Activated CD4-positive, alpha-beta T cell treated with anti-CD3 and anti-CD28 coated beads for 36 hours (primary cell): Measurements from ENCODE around the gene CCDC180. TPM values are rescaled to one million over a fixed set of nuclear protein-coding genes. Genes with fewer than 3 reads are reported as not detected.
"Not testable (repeated sequence)": the region's sequence is repeated elsewhere in the genome, so short reads cannot be mapped to it uniquely, and the experiment has no call there.

ENCODE experiments used
- ATAC-seq: fragments of 200-7000 bp; cut with Tn5 transposase; one replicate; pipeline ENCODE4 v1.10.0; 2021; ENCODE audit warnings: mild to moderate bottlenecking, moderate library complexity
- CTCF ChIA-PET: fragments of 350-600 bp; sonication (Branson Sonifier 250); formaldehyde crosslinking; loops from one replicate; lab custom pipeline; 2021; ENCODE audit warnings: antibody characterized with exemption; lab: Charles Lee
- POLR2A ChIA-PET: fragments of 350-600 bp; sonication (Branson Sonifier 250); formaldehyde crosslinking; loops from one replicate; lab custom pipeline; 2021; ENCODE audit warnings: antibody characterized with exemption, inconsistent platforms; lab: Charles Lee
- DNase-seq: peaks from one replicate; pipeline ENCODE4 v3.0.0-alpha.2; 2020
- H3K27ac Mint-ChIP-seq: one replicate; pipeline ENCODE4 v1.8.0; 2021; ENCODE audit warnings: mixed read lengths
- H3K27me3 Mint-ChIP-seq: one replicate; pipeline ENCODE4 v1.8.0; 2021; ENCODE audit warnings: mixed read lengths
- H3K36me3 Mint-ChIP-seq: one replicate; pipeline ENCODE4 v1.8.0; 2021; ENCODE audit warnings: low read depth, mixed read lengths
- H3K4me1 Mint-ChIP-seq: one replicate; pipeline ENCODE4 v1.8.0; 2021; ENCODE audit warnings: mixed read lengths
- H3K4me3 Mint-ChIP-seq: one replicate; pipeline ENCODE4 v1.8.0; 2021; ENCODE audit warnings: mild to moderate bottlenecking, moderate library complexity, mixed read lengths
- H3K9me3 Mint-ChIP-seq: one replicate; pipeline ENCODE4 v1.8.0; 2021; ENCODE audit warnings: low read depth, mixed read lengths
- intact Hi-C, 2 experiments: fragments of 100-400 bp; cut with DNase I in 1 of 2; cut with micrococcal nuclease in 1 of 2; formaldehyde crosslinking; loops; one replicate each; pipeline versions ENCODE4 v1.14.2 to v1.15.1; 2022 to 2024; cut with DNase I, micrococcal nuclease
- total RNA-seq, 2 experiments: library from RNA; stranded (reverse); gene quantifications; one replicate each; pipeline ENCODE4 v1.2.3, GENCODE V29; 2021

The CCDC180 gene
- total RNA-seq: 1 to 10 TPM in 1 of 2 experiments, under 1 TPM in 1; 0.90 to 1.3 TPM

GRCh38 chr9:97307500-97308163 is at the start of gene CCDC180:
CCDC180 (plus strand) TSS chr9:97307659; CDS start chr9:97308064, 405 bp downstream.
- POLR2A ChIA-PET: no interaction called here
- CTCF ChIA-PET: no interaction called here
- intact Hi-C loops: no loop called here
- Mint-ChIP-seq H3K4me1 (no peaks in the 10 kb centered on the region), H3K27me3 (peaks cover 11% of the 10 kb centered on the region), H3K9me3 (peaks cover 2% of the 10 kb centered on the region), H3K4me3 (no peak within 1 kb of the TSS), H3K27ac (no peak within 1 kb of the TSS), H3K36me3 (no peaks in the 10 kb centered on the region)
- no peak for ATAC-seq
- no peak for DNase-seq

- H3K4me1 Mint-ChIP-seq, ATAC-seq, POLR2A ChIA-PET, H3K27me3 Mint-ChIP-seq, H3K4me3 Mint-ChIP-seq, H3K27ac Mint-ChIP-seq, H3K9me3 Mint-ChIP-seq, CTCF ChIA-PET, intact Hi-C loops, H3K36me3 Mint-ChIP-seq, DNase-seq: not testable (repeated sequence)
Observed at GRCh38 chr9:97259834-97260514, 47.5 kb upstream of the CCDC180 start.

DNA sequence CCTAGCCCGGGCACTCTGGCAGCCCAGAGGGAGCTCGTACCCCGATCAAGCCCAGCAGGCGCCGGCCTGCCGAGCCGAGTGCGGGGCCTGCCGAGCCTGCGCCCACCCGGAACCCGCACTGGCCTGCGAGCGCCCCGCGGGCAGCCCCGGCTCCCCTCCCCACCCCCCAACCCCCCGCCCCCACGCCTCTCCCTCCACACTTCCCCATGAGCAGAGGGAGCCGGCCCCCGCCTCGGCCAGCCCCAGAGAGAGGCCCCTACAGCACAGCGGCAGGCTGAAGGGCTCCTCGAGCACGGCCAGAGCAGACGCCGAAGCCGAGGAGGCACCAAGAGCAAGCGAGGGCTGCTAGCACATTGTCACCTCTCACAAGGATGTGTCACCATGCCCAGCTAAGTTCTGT is 36.2 kb upstream of the CCDC180 start:
- Mint-ChIP-seq H3K4me1 (no peaks in the 10 kb centered on the region), H3K27ac (no peak overlapping the region), H3K9me3 (no peaks in the 10 kb centered on the region), H3K27me3 (no peaks in the 10 kb centered on the region), H3K4me3 (no peak overlapping the region), H3K36me3 (peaks cover 1% of the 10 kb centered on the region)
- ChIA-PET POLR2A (no interaction called here), CTCF (no interaction called here)
- intact Hi-C loops: no loop called here
- DNase-seq: no peak
- no peak for ATAC-seq

DNA sequence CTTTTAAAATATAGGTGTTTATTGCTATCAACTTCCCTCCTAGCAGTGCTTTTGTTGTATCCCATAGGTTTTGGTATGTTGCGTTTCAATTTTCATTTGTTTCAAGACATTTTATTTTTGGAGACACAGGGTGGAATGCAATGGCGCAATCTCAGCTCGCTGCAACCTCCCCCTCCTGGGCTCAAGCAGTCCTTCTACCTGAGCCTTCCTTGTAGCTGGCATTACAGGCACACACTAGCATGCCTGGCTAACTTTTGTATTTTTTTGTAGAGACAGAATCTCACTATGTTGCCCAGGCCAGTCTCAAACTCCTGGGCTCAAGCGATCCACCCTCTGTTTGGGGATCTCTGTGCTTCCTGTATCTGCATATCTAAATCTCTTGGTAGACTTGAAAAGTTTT is 35.4 kb upstream of the CCDC180 start:
- Mint-ChIP-seq H3K9me3 (no peaks in the 10 kb centered on the region), H3K4me1 (no peaks in the 10 kb centered on the region), H3K4me3 (no peak overlapping the region), H3K27me3 (no peaks in the 10 kb centered on the region), H3K36me3 (peaks cover 1% of the 10 kb centered on the region), H3K27ac (no peak overlapping the region)
- CTCF ChIA-PET: no interaction called here
- no peak for DNase-seq
- POLR2A ChIA-PET: no interaction called here
- intact Hi-C loops: no loop called here
- ATAC-seq: no peak

GRCh38 chr9:97276310-97276852 is 31.1 kb upstream of the CCDC180 start:
- intact Hi-C loops: no loop called here
- peaks cover 20% of the 10 kb centered on the region for H3K36me3 Mint-ChIP-seq
- DNase-seq: no peak
- no peaks in the 10 kb centered on the region for H3K9me3 Mint-ChIP-seq
- ATAC-seq: no peak
- H3K4me3 Mint-ChIP-seq: no peak overlapping the region
- POLR2A ChIA-PET: no interaction called here
- no peak overlapping the region for H3K27ac Mint-ChIP-seq
- no peaks in the 10 kb centered on the region for H3K27me3 Mint-ChIP-seq
- no peaks in the 10 kb centered on the region for H3K4me1 Mint-ChIP-seq
- CTCF ChIA-PET: no interaction called here

GRCh38 chr9:97277953-97278352 is 29.5 kb upstream of the CCDC180 start:
- peaks cover 26% of the 10 kb centered on the region for H3K36me3 Mint-ChIP-seq
- ATAC-seq (no peak), DNase-seq (no peak)
- POLR2A ChIA-PET: no interaction called here
- no peaks in the 10 kb centered on the region for H3K4me1 Mint-ChIP-seq
- CTCF ChIA-PET: no interaction called here
- no peaks in the 10 kb centered on the region for H3K9me3 Mint-ChIP-seq
- intact Hi-C loops: no loop called here
- H3K4me3 Mint-ChIP-seq: no peak overlapping the region
- H3K27ac Mint-ChIP-seq: no peak overlapping the region
- H3K27me3 Mint-ChIP-seq: no peaks in the 10 kb centered on the region

DNA sequence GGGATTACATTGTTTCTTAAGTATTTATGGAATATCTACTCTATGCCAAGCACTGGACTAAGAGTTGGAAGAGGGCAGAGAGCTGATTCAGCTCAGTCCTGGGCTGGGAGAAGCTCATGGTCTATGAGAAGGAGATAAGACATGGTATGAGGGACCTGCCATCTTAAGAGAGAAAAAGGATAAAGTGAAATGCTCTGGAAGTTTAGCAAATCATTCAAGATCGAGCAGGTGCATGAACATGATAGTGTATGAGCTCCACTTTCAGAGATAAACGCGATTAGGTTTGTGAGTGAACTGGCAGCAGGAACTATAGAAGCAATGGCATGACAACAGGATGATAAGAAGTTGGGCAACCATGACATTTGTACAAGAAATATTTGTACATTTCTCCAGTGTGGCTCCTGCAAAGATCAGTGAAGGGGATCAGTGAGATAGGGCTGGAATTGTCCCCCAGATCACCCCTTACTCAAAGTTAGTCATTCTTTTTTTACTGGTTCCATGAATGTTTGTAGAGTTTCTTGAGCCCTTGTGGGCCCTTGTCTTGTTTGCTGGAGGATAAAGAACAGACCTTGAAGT is 26.6 kb upstream of the CCDC180 start:
- peaks cover 45% of the 10 kb centered on the region for H3K36me3 Mint-ChIP-seq
- no peaks in the 10 kb centered on the region for H3K9me3 Mint-ChIP-seq
- no peak overlapping the region for H3K4me3 Mint-ChIP-seq
- no peak for ATAC-seq
- H3K4me1 Mint-ChIP-seq: no peaks in the 10 kb centered on the region
- intact Hi-C loops: no loop called here
- no peak for DNase-seq
- no peak overlapping the region for H3K27ac Mint-ChIP-seq
- CTCF ChIA-PET: no interaction called here
- no peaks in the 10 kb centered on the region for H3K27me3 Mint-ChIP-seq
- POLR2A ChIA-PET: no interaction called here

DNA sequence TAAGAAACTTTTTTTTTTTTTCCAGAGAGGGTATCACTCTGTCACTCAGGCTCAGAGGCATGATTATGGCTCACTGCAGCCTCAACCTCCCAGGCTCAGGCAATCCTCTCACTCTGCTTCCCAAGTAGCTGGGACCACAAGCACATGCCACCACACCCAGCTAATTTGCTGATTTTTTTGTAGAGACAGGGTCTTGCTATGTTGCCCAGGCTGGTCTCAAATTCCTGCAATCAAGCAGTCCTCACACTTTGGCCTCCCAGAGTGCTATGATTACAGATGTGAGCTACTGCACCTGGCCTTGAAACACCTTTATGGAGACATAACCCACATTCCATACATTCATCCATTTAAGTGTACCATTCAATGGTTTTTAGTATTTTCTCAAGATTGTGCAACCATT is 23.7 kb upstream of the CCDC180 start:
- Mint-ChIP-seq H3K27me3 (no peaks in the 10 kb centered on the region), H3K4me1 (no peaks in the 10 kb centered on the region), H3K36me3 (peaks cover 57% of the 10 kb centered on the region), H3K9me3 (peaks cover 3% of the 10 kb centered on the region), H3K27ac (no peak overlapping the region), H3K4me3 (no peak overlapping the region)
- DNase-seq: no peak
- ChIA-PET POLR2A (no interaction called here), CTCF (interaction anchor here (1.0 kb wide), 1 partner anchor 427 kb away, joined by 6 read pairs; no protein-coding TSS in a partner anchor)
- intact Hi-C loops: loop anchor here in 1 of 2 experiments (2.0 kb wide), 1 partner anchor 427 kb away; no protein-coding TSS in a partner anchor
- no peak for ATAC-seq

- POLR2A ChIA-PET: no interaction called here
- no peak overlapping the region for H3K4me3 Mint-ChIP-seq
- no peaks in the 10 kb centered on the region for H3K27me3 Mint-ChIP-seq
- CTCF ChIA-PET: interaction anchor here (0.7 to 1.2 kb wide), 3 partner anchors 9 to 855 kb away, joined by 3 to 6 read pairs (median 4); no protein-coding TSS in a partner anchor
- peaks cover 3% of the 10 kb centered on the region for H3K9me3 Mint-ChIP-seq
- peaks cover 57% of the 10 kb centered on the region for H3K36me3 Mint-ChIP-seq
- no peak for ATAC-seq
- H3K27ac Mint-ChIP-seq: no peak overlapping the region
- no peak for DNase-seq
- intact Hi-C loops: loop anchor here in 1 of 2 experiments (2.0 kb wide), 1 partner anchor 428 kb away; no protein-coding TSS in a partner anchor
- H3K4me1 Mint-ChIP-seq: no peaks in the 10 kb centered on the region
Observed at GRCh38 chr9:97284798-97285197, 22.7 kb upstream of the CCDC180 start.

DNA sequence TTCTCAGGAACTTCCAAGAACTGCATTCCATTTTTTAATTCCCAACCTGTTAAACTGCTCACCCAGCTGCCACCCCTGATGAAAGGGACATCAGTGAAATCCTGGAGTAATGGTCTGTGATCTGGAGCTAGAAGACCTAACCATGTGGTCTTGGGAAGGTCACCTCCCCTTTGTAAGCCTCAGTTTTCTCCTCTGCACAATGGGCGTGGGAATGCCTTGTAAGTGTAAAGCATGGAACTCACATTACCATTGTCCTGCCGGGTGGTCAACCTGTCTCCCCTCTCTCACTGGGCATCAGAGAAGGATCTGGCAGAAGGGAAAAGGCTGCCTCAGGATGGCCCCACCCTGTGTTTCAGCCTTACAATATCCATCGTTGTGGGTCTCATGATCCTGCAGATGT is 15.3 kb upstream of the CCDC180 start:
- CTCF ChIA-PET: no interaction called here
- no peak overlapping the region for H3K27ac Mint-ChIP-seq
- no peak for DNase-seq
- H3K4me1 Mint-ChIP-seq: no peaks in the 10 kb centered on the region
- ATAC-seq: no peak
- POLR2A ChIA-PET: no interaction called here
- H3K27me3 Mint-ChIP-seq: no peaks in the 10 kb centered on the region
- intact Hi-C loops: no loop called here
- no peak overlapping the region for H3K4me3 Mint-ChIP-seq
- no peaks in the 10 kb centered on the region for H3K9me3 Mint-ChIP-seq
- peaks cover 32% of the 10 kb centered on the region for H3K36me3 Mint-ChIP-seq

- H3K4me1 Mint-ChIP-seq: no peaks in the 10 kb centered on the region
- no peak overlapping the region for H3K4me3 Mint-ChIP-seq
- ChIA-PET CTCF (interaction anchor here (0.6 kb wide), 1 partner anchor 158 kb away, joined by 4 read pairs; no protein-coding TSS in a partner anchor), POLR2A (no interaction called here)
- intact Hi-C loops: no loop called here
- peaks cover 25% of the 10 kb centered on the region for H3K36me3 Mint-ChIP-seq
- no peaks in the 10 kb centered on the region for H3K27me3 Mint-ChIP-seq
- H3K27ac Mint-ChIP-seq: no peak overlapping the region
- no peak for DNase-seq
- ATAC-seq: no peak
- H3K9me3 Mint-ChIP-seq: peaks cover 8% of the 10 kb centered on the region
Observed at GRCh38 chr9:97293207-97293721, 14.2 kb upstream of the CCDC180 start.
